ENCODE measurements around the gene CUEDC1. TPM values are rescaled to one million over a fixed set of nuclear protein-coding genes. Genes with fewer than 3 reads are reported as not detected.

CUEDC1 gene
- total RNA-seq, 3 donors from 2014 or later = 23.5 to 46.8 (median 23.6) TPM

- Histone ChIP-seq H3K9me3 (no peaks in the 10 kb centered on the region), H3K36me3 (ENCODE audit: low read depth) (no peaks in the 10 kb centered on the region), H3K4me1 (ENCODE audit: low read depth) (peaks cover 26% of the 10 kb centered on the region), H3K4me3 (no peak overlapping the region)
- DNase-seq (no peak), ATAC-seq (peak; percentile 42)
- TF ChIP-seq, protein P1, sequence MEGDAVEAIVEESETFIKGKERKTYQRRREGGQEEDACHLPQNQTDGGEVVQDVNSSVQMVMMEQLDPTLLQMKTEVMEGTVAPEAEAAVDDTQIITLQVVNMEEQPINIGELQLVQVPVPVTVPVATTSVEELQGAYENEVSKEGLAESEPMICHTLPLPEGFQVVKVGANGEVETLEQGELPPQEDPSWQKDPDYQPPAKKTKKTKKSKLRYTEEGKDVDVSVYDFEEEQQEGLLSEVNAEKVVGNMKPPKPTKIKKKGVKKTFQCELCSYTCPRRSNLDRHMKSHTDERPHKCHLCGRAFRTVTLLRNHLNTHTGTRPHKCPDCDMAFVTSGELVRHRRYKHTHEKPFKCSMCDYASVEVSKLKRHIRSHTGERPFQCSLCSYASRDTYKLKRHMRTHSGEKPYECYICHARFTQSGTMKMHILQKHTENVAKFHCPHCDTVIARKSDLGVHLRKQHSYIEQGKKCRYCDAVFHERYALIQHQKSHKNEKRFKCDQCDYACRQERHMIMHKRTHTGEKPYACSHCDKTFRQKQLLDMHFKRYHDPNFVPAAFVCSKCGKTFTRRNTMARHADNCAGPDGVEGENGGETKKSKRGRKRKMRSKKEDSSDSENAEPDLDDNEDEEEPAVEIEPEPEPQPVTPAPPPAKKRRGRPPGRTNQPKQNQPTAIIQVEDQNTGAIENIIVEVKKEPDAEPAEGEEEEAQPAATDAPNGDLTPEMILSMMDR (IDR thresholded peaks at IDR 0.05) = no peak
- intact Hi-C loops (cut with DNase I, micrococcal nuclease) = loop anchor here in 1 of 2 donors (10.0 kb wide), 1 partner anchor 51 kb away; no protein-coding TSS in a partner anchor
These were observed 9.0 kb downstream of the CUEDC1 start for GRCh38 chr17:57945996-57946797.

DNA sequence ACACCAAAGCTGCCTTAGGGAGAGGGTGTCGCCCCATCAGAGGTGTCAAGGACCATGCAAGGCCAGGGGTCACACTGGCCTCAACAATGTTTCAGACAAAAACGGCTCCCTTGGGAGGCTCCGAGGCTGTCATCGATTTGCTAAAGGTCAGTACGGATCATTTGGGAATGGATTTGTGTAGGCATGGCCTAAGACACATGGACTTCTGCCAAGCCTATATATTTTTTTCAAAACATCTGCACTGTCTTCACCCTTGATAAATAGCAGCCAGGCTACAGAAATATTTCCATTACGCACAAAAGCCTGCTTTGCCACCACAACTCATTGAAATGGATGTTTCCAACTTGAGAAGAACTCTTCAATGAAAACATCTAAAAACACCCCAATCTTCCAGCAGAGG lies 10.3 kb downstream of the CUEDC1 start:
- ATAC-seq = no peak
- Histone ChIP-seq H3K36me3 (ENCODE audit: low read depth) (no peaks in the 10 kb centered on the region), H3K4me3 (no peak overlapping the region), H3K4me1 (ENCODE audit: low read depth) (peaks cover 37% of the 10 kb centered on the region), H3K9me3 (no peaks in the 10 kb centered on the region)
- TF ChIP-seq, protein P1 (IDR thresholded peaks at IDR 0.05) = no peak
- DNase-seq = no peak
- intact Hi-C loops (cut with DNase I, micrococcal nuclease) = loop anchor here in 1 of 2 donors (10.0 kb wide), 1 partner anchor 50 kb away; no protein-coding TSS in a partner anchor

DNA sequence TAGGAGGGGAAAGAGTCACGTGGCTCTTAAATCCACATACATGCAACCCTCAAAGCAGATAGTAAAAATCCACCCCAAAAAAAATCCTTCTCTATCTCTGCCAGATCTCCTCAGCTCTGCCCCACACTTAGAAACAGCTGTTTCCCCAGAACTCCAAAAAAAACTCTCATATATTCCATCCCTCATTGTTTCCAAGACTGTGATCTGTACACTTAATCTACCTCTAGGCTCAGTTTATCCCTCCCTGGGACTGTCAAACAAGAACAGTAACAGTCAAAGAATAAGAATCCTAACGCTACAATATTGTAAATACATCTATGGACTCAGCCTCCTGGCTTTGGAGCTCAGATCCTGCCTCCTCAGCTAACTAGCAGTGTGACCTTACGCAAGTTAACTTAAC lies 11.6 kb downstream of the CUEDC1 start:
- DNase-seq = no peak
- intact Hi-C loops (cut with DNase I, micrococcal nuclease) = loop anchor here in 1 of 2 donors (10.0 kb wide), 1 partner anchor 49 kb away; no protein-coding TSS in a partner anchor
- TF ChIP-seq, protein P1 (IDR thresholded peaks at IDR 0.05) = no peak
- Histone ChIP-seq H3K4me3 (no peak overlapping the region), H3K9me3 (no peaks in the 10 kb centered on the region), H3K4me1 (ENCODE audit: low read depth) (peaks cover 31% of the 10 kb centered on the region), H3K36me3 (ENCODE audit: low read depth) (no peaks in the 10 kb centered on the region)
- no peak for ATAC-seq

DNA sequence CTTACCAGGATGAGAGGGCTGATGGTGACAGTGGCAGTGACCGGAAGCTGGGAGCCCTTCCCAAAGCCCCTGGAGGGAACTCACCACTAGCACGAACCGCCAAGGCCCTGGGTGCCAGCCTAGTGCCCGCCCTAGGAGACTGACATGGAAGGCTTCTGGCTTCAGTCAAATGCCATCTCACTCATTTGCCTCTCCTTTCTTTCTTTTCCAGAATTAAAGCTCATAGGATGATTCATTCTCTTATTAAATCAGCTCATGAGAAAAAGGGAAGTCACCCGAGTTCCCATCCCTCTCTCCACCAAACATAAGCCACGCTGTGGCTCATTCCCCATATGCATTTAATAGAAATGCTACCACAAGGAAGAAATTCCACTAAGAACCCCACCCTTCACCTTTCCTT lies 12.1 kb downstream of the CUEDC1 start:
- H3K4me3 ChIP-seq = no peak overlapping the region
- no peaks in the 10 kb centered on the region for H3K9me3 ChIP-seq
- no peaks in the 10 kb centered on the region for H3K36me3 ChIP-seq (ENCODE audit: low read depth)
- DNase-seq = no peak
- TF ChIP-seq, protein P1 (IDR thresholded peaks at IDR 0.05) = no peak
- no peak for ATAC-seq
- intact Hi-C loops (cut with DNase I, micrococcal nuclease) = loop anchor here in 1 of 2 donors (10.0 kb wide), 1 partner anchor 48 kb away; no protein-coding TSS in a partner anchor
- peaks cover 35% of the 10 kb centered on the region for H3K4me1 ChIP-seq (ENCODE audit: low read depth)

DNA sequence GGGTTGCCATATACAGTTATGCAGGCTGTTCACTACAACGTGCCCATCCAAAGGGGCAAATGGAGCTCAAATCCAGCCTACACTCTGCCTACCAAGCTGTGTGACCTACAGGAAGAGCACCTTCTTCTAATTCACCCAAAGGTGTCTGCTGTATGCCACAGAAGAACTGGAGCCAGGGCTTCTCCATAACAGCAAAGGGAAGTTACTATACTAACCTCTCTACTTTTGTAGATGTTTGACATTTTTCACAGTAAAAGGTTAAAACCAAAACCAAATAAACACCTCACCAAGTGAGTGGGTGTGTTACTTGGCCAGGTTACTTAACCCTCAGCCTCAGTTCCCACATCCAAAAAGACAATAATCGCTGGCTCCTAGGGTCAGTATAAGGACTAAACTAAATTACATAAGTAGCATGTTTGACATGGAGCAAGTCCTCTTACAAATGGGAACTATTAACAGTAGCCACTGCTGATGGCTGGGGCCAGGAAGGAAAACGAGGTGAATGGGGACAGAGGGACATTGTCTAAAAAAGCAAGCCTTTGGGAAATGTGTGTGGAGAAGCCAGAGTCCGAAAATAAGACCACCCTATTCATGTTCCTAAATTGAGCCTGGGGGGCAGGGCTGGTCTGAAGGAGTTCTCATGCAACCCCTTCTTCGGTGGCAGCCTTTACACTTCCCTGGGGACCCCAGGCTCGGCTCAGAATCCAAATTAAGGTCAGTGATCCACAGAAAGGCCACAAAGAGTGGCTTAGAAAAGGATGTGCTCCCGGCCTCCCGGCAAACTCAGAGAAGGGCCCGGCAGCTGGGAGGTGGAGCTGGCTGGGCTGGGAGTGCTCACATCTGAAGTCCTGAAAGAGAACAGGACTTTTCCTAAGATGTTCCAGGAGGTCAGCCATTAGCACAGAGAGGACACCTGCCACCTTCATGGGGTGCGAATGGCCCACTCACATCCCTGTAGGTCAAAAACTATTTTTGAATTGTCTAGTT lies 13.5 kb downstream of the CUEDC1 start:
- intact Hi-C loops (cut with DNase I, micrococcal nuclease) = loop anchor here in 1 of 2 donors (10.0 kb wide), 1 partner anchor 47 kb away; no protein-coding TSS in a partner anchor
- H3K36me3 ChIP-seq (ENCODE audit: low read depth) = no peaks in the 10 kb centered on the region
- no peaks in the 10 kb centered on the region for H3K9me3 ChIP-seq
- TF ChIP-seq, protein P1 (IDR thresholded peaks at IDR 0.05) = no peak
- DNase-seq (no peak), ATAC-seq (no peak)
- no peak overlapping the region for H3K4me3 ChIP-seq
- peaks cover 31% of the 10 kb centered on the region for H3K4me1 ChIP-seq (ENCODE audit: low read depth)

All from mucosa of descending colon (tissue), 3 donors.